ENCODE data around the gene TMEM140.
"Not testable (repeated sequence)": the region's sequence is repeated elsewhere in the genome, so short reads cannot be mapped to it uniquely, and the experiment has no call there.

TMEM140 gene

DNA sequence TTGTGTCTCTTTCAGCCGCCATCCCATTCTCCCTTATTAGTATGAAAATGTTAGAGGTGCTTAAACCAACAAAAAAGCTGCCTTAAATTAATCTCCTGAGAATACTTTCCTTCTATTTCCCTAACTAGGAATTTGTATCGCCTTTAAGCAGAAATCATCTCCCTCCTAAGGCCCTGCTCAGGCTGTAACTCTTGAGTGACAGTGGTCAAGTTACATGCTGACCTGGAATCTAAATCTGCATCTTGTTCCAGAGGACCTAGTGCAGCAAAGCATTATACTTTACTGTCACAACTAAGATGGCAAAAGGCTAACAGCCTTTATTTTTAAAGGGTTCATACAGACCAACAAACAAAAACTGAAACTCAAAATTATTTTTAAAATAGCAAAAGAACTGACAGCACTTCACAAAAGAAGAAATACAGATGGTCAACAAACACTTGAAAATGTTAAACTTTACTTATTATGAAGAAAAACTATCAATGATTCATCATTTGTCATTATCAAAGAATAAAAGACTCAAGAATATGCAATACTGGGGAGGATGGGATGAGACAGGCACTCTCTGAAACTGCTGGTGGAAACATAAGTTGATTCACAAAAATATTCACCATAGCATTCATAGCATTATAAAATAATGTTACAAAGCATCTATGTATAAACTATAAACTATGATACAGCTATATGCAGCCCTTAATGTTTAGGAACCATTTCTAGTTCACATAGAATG lies 11.7 kb downstream of the TMEM140 start:
- DNase-seq = no peak

DNA sequence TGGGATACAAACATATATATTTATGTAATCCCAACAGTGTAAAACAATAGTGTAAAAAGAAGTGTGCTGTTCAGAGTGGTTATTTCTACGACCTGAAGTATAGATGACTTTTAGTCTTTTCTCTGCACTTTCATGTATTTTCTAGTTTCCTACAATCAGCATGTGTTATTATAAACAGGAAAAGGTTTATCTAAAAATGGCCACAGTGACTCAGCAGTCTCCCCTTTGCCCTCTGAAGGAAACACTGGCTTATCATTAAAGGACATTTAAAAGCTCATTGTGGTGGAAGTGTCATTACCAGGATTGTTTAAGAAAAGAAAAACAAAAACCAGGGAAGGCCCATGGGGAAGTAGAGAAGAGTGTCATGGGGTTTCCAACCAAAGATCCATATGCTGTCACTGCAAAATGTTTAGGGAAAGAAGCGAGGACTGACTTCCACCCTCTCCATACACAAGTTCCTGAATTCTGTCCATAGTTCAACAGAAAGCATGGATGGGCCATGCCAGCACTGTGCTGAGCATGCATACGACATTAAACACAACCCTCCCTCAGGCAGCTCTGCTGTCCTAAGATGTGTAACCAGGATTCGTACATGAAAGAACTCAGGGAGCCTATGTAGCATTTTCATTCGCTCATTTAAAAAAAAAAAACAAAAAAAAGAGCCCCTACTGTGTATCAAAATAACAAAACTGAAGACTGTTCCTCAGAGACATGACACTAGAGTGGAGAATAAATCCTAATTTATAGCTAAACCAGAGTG lies 12.4 kb downstream of the TMEM140 start:
- no peak for DNase-seq

GRCh38 chr7:135160858-135161653 lies 13.2 kb downstream of the TMEM140 start:
- no peak for DNase-seq

- no peak for DNase-seq
Measured at GRCh38 chr7:135161669-135162068, 13.8 kb downstream of the TMEM140 start.

- DNase-seq = no peak
Measured at GRCh38 chr7:135162382-135163001, 14.6 kb downstream of the TMEM140 start.

DNA sequence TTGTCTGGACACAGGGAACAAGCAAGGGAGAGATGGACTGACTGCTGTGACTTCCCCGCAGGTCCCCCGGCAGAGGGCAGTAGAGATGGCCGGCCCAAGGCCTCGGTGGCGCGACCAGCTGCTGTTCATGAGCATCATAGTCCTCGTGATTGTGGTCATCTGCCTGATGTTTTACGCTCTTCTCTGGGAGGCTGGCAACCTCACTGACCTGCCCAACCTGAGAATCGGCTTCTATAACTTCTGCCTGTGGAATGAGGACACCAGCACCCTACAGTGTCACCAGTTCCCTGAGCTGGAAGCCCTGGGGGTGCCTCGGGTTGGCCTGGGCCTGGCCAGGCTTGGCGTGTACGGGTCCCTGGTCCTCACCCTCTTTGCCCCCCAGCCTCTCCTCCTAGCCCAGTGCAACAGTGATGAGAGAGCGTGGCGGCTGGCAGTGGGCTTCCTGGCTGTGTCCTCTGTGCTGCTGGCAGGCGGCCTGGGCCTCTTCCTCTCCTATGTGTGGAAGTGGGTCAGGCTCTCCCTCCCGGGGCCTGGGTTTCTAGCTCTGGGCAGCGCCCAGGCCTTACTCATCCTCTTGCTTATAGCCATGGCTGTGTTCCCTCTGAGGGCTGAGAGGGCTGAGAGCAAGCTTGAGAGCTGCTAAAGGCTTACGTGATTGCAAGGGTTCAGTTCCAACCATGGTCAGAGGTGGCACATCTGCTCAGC lies 16.6 kb downstream of the TMEM140 start:
- no peak for DNase-seq

- no peak for DNase-seq
Measured at GRCh38 chr7:135165862-135166261, 18.0 kb downstream of the TMEM140 start.

DNA sequence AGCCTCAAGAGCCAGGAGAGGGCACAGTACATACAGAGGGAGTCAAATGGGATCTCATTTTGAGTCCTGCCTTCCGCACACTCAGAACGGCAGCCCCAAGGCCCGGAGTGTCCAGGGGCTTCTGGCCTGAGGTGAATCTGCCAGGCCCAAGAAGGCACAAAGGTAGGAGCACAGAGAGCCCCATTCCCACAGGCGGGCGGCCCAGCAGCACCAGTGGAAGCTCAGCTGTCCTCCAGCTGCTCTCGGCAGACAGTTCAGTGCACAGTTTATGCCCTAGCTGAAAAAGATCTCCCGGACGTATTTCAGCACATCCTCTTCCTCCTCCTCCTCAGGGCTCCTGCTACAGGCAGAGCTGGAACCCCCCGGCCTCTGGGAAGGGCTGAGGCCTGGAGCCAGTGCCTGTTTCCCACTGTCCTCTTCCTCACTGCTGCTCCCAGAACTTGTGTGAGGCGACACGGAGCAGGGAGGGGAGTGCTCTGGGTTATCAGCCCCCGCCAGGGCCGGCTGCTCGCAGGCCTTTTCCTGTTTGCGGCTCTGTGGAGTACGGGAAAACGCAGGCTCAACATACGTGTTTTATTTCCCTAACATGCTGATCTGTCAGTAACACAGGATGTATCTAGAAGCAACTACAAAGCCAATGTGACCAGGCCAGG lies 18.6 kb downstream of the TMEM140 start:
- no peak for DNase-seq

DNA sequence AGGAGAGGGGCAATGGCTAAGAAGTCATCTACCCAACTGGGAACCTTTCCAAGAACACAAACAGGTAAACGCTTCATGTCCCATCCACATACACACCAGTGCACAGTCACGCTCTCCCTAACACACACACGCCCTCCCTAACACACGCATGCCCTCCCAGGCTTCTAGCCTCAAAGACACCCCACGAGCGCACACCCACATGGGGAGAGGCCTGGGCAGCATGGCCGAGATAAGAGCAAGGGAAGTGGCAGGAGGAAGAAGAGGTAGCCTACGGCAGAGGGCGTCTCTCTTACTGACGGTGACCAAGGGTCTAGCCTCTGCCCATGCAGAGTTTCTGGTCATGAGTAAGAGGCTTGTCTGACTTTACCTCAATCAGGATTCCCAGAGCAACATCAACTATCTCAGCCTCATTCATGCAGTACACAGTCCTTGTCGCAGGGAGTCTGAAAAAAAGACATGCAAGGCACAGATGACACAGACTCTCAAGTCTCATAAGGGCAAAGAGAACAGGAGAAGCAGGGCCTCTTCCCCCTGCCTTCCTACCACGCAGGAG lies 19.6 kb downstream of the TMEM140 start:
- DNase-seq = no peak

DNA sequence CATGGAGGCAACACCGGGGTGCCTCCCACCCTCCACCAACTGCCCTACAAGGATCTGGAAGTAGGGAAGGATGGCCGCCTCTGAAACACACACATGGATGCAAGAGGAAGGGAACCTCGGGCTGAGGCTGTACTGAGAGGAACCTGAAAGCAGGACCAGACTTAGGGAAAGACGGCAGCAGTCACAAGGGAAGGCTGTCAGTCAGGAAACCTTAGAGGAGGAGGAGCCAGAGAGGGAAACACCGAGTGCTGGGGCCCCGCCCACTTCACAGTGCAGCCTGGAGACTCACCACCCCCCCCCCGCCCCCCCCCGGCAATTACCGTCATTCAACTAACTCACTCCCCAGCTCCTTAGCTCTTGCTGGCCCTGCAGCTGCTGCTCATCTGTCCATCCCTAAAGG lies 20.1 kb downstream of the TMEM140 start:
- peak; percentile 43 for DNase-seq

GRCh38 chr7:135168489-135169140 lies 20.7 kb downstream of the TMEM140 start:
- no peak for DNase-seq

DNA sequence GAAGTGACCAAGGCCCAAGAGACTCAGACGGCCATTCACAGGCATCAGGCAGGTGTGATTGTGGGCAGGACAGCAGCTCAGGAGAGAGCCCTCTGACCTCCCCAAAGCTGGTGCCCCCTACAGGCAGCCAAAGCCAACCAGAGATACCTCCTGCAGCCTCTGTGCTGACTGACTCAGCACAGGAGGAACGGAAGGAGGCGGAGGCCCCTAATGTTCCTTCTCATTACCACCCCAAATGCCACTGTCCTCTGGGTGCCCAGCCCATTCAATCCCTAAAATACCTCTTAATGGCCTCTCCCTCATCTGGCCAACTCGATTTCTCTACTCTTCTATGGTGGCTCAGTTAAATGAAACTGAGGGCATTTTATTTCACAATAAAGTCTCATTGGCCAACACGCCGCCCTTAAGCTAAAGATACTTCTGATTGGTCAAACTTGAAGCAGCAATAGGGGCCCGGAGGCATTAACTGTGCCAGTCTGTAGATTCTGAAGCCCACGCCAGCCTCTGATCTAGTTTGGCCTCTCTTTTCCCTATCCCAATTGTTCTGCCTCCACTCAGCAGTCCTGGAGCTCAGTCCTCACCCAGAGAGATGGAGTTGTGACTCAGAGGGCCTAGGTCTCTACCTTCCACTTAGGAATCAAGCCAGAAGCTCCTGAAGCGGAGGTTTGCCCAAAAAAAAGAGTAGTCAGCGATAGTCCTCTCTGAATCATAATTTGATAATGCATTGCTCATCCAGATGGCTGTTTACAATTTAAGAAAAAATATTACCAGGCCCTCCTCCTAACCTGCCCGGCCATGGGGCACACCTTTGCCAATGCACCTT lies 21.5 kb downstream of the TMEM140 start:
- peak; percentile 55 for DNase-seq

DNA sequence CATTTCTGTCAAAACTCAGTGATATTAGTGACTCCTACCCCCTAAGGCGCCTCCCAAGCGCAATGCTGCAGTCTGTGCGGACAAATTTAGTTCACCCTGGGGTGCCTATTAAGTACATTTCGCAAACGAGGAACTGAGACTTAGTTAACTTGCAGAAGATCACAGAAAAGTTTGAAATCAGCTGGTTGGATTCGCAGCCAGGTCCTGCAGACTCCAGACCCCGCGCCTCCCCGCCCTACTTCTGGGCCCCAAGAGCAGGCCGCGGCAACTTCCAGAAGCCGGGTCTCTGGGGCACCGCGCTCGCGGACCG lies 22.0 kb downstream of the TMEM140 start:
- no peak for DNase-seq

GRCh38 chr7:135170274-135170997 lies 22.6 kb downstream of the TMEM140 start, which contains the start of gene CYREN:
Gene CYREN, minus strand, starts transcription at chr7:135170707. Its CDS starts 1,785 bp downstream, at chr7:135168922.
- peak; percentile 91 for DNase-seq

- not testable (repeated sequence) for DNase-seq
Measured at GRCh38 chr7:135170998-135171481, 23.2 kb downstream of the TMEM140 start.

DNA sequence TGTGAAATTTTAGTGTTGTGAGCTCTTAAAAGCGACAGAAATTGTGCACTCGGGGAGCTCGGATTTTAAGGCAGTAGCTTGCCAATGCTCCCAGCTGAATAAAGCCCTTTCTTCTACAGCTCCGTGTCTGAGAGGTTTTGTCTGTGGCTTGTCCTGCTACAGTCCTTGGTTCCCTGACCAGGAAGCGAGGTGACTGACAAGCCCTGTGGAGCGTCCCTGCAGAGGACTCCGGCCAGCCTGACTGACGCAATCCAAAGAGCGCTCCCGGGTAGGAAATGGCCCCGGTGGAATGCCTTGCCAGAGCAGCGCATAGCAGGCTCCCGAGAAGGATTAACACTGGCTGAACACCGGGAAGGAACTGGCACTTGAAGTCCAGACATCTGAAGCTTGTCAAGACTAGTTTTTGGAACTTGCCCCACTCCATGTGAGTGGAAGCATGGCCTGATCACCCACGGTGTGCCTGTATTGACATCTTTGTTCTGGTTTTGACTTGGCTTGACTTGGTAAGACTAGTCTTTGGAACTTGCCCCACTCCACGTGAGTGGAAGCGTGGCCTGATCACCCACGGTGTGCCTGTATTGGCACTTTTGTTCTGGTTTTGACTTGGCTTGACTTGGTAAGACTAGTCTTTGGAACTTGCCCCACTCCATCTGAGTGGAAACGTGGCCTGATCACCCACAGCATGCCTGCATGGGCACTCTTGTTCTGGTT lies 23.9 kb downstream of the TMEM140 start:
- DNase-seq = not testable (repeated sequence)

- not testable (repeated sequence) for DNase-seq
Measured at GRCh38 chr7:135173916-135174315, 26.0 kb downstream of the TMEM140 start.

DNA sequence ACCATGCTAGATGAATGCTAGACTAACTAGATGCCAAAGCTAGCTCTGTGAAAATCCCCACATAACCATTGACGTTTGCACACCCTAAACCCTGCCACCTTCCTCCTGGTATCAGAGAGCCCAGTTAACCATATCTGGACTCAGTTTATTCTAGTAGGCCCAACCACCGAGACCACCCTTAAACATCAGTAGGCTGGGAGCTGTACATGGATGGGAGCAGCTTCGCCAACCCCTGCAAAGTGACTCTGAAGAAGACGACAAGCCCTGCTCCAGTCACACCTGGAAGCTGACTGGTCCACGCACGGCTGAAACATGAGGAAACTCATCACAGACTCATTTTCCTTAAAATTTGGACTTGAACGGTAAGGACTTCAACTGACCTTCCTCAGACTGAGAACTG lies 27.1 kb downstream of the TMEM140 start:
- DNase-seq = no peak

DNA sequence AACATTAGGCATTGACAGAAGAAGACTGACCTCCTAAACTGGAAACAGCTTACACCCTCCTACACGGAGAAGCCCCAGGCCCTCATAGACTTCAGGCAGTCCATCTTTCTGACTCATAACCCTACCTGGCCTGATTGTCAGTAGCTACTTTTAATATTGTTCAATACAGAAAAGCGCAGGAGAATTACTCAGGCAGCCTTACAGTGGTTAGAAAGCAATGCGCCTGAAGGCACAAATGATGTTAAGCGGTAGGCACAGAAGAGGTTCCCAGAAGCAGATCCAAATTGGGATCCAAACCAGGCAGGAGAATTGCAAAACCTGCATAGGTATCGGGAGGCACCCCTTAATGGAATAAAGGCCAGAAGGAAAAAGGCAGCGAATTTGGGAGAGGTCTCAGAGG lies 28.1 kb downstream of the TMEM140 start:
- no peak for DNase-seq

Data from activated T-cell treated with anti-CD3 and anti-CD28 coated beads, Interleukin-2, amount 50 U/mL, for 1 hour (primary cell).